ENCODE measurements around the gene STBD1. TPM values are rescaled to one million over a fixed set of nuclear protein-coding genes. Genes with fewer than 3 reads are reported as not detected.

Gene STBD1
- total and polyA plus RNA-seq, 9 of the 15 experiments (the other 6 are each of a cell fraction or from before 2014, with no cell fraction given): 0.08 to 0.64 (median 0.27) TPM; not detected in 2

GRCh38 chr4:76301068-76301774 lies 5.3 kb upstream of the STBD1 start (continued):
- TF ChIP-seq USF1 (CRISPR knock-in tag; IDR thresholded peaks at IDR 0.05): no peak
- TF ChIP-seq XRCC4 (IDR thresholded peaks at IDR 0.05; ENCODE audit: extremely low read depth, insufficient read depth, insufficient read length): no peak
- TF ChIP-seq ZEB2 (IDR thresholded peaks at IDR 0.05): peak; percentile 93
- TF ChIP-seq RERE (CRISPR knock-in tag; IDR thresholded peaks at IDR 0.05; ENCODE audit: borderline replicate concordance): no peak
- TF ChIP-seq KLF16 (IDR thresholded peaks at IDR 0.05): peak; percentile 85
- TF ChIP-seq MYC (IDR thresholded peaks at IDR 0.05; ENCODE audit: low read depth, low read length): peak; percentile 15; the same call in 1 of the 2 replicates
- no peak for TF ChIP-seq MYC (CRISPR knock-in tag; IDR thresholded peaks at IDR 0.05; ENCODE audit: borderline replicate concordance, low read depth)
- no peak for TF ChIP-seq SNAPC5 (CRISPR knock-in tag; IDR thresholded peaks at IDR 0.05)
- no peak for TF ChIP-seq SMAD1 (IDR thresholded peaks at IDR 0.05; ENCODE audit: low read depth, low read length, partially characterized antibody)
- TF ChIP-seq RBM14 (IDR thresholded peaks at IDR 0.05; ENCODE audit: borderline replicate concordance, insufficient read depth, low read depth, low read length): no peak
- TF ChIP-seq RFX5 (IDR thresholded peaks at IDR 0.05; ENCODE audit: low read depth, low read length): no peak
- TF ChIP-seq ELK1 (CRISPR knock-in tag; IDR thresholded peaks at IDR 0.05): no peak
- no peak for TF ChIP-seq KAT7 (CRISPR knock-in tag; IDR thresholded peaks at IDR 0.05; ENCODE audit: borderline replicate concordance)
- TF ChIP-seq ZNF146 (CRISPR knock-in tag; IDR thresholded peaks at IDR 0.05; ENCODE audit: unreplicated experiment): no peak
- no peak for TF ChIP-seq ARID2 (IDR thresholded peaks at IDR 0.05)
- TF ChIP-seq C11orf30 (IDR thresholded peaks at IDR 0.05; ENCODE audit: low read depth): peak; percentile 81
- 0 out of 2 replicates have a peak, but pooled peaks have one; percentile 41 for TF ChIP-seq CREB3 (tag; conservative IDR thresholded peaks at IDR 0.05; ENCODE audit: low read depth)
- no peak for TF ChIP-seq ZBTB34 (CRISPR knock-in tag; IDR thresholded peaks at IDR 0.05)
